ENCODE measurements around the gene DTHD1.

The DTHD1 gene

DNA sequence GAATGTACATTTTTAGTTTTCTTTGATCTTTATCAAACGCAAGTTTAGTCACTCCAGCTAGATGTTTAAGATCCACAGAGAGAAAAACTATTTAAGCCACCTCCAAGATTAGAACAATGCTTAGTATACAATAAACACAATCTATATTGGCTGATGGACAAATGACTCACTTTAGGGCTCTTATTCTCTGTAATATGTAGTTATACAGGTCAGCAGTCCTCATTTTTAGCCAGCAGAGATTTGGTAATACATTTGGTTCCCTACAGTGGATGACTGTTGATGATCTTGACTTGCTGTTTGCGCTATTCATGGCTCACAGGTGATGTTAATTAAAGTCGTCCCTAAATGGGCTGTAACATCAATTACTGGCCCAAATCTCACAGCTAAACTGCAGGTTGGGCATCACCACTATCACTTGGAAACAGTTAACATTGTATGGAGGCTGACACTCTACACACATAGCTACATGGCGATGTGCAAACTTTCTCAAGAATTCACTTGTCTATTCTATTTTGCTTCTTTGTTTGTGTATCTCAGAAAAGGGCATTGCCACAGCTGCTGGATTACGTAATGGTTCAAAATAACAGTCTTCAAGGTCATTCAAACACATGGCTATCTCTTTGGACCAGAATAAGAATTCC is 11.8 kb upstream of the DTHD1 start:
- no peak for DNase-seq (ENCODE audit: low spot score)

DNA sequence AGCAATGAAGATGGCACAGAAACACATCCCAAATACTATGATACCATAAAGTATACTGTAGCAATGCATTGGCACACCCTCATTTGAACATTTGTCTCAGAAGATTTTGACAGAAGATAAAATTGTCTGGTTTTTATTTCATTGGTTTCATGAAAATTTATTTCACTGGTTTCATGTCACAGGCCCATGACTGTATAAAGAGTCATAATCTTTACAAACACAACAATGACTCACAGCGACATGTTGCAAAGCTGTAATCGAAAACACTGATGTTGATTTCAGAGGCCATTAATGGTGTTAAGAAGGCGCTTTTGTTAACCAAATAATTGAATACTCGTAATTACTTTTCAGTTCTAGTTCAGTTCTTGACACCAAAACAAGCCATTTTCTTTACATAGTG is 8.1 kb upstream of the DTHD1 start:
- DNase-seq (ENCODE audit: low spot score) = no peak

DNA sequence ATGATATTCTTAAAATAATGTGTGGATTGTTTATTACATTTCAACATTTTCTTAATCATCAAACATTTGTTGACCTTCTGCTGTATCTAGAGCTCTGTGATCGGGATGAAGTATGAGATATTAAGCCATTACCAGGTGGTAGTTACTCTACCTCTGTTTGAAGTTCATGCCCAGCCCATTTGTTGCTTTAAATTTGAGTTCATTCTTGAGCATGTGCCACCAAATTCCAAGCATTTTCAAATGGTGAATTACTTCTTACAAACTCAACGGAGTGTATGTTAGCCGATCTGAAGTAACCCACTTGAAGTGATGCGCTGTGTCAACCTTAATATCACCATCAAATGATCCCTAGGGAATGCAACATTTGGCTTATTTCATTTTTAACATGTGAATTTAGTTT is 7.3 kb upstream of the DTHD1 start:
- no peak for DNase-seq (ENCODE audit: low spot score)

DNA sequence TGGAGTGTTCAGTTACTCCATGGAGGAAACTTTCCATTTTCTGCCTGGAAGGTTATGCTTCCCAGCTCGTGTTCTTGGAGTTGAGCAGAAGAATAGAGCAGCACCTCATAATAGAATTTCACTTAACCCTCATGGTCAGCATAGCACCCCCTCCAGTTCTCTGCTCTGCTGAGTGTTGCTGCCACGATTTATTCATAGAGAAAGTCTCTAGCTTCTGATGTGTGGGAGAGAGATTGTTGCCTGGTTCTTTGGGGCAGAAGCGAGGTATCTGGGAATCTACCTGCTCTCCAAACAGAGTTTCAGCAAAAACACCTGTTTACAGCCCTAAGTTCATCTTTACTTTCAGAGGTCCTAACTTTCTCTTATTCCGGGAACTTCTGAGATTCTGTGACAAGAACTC is 3.9 kb upstream of the DTHD1 start:
- DNase-seq (ENCODE audit: low spot score) = no peak

DNA sequence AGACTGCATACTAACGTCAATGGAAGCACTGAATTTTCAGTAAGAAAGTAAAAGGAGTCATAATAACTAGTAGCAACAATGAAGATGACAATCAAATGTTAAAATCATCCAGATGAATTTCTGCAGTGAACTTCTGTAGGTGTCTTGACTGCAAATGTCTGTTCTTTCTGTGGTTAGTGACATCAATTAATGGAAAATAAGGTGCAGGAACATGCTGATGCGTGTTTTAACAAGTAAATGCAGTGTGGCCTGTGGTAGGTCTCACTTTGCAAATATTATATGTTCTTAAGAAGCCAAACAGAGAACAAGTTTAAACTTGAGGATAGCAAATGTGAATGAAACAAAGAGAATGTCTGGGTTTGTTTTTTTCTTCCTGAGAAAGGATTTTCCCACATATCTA is 2.6 kb upstream of the DTHD1 start:
- peak; percentile 35 for DNase-seq (ENCODE audit: low spot score)

DNA sequence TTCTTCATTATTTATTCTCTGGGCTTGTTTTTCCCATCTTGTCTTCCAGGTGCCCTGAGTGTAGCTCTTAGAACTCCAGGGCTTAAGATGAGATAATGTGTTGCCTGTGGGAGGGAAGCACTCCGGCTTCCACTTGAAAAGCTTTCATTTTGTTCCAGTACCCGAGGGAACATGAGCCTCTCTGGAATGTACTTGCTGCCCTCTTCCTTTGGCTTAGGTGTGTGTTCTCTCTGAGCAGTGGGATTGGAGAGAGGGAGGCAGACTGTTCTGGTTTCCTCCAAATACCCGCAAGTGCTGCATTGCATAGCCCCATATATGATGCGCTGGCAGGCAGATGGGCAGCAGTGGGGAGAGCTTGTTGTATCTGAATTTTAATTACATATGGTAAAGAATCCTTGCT is 861 bp upstream of the DTHD1 start:
- no peak for DNase-seq (ENCODE audit: low spot score)

DNA sequence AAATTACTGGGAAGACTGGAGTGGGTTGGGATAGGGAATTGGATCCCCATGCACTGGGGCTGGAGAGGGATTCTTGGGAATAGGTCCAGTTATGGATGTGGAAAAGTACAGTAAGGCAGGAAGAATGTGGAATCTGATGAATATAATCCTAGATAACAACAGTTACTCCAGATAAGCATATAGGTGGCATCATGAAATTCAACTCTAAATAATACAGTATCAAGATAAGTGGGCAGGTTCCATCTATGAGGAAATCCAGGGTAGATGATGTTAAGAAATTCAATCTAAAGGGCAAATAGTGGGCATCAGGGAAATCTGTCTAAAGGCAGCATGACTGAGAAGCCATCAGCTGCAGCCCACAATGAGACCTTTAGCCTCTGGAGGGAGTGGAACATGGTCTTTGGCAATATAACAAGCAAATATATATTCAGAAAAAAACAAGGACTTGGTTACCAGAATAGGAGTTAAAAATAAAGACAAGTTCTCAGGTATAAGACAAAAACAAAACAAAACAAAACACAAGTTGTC is 1.2 kb downstream of the DTHD1 start:
- no peak for DNase-seq (ENCODE audit: low spot score)

DNA sequence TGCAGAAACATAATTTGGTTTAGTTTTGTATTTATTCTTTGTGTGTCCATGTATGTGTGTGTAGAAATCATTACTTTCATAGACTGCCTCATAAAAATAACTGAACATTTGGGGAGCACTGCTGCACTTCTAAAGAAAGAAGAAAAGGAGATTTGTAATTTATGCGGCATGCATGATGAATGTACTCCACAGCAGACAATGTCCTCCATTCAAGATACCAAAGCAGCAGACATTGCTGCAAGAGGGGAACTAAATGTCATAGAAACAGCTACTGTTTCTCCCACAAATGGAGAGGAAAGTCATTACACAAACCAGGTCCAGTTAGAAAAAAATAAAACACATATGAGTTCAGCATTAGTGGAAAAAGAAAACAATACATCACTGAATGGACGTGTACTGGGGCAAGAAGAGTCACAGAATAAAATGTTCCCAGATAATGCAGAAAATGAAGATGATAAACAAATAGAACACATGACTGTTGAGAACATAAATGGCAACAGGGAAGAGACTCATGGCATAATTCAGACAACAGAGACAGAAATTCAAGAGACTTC is 2.6 kb downstream of the DTHD1 start:
- no peak for DNase-seq (ENCODE audit: low spot score)

DNA sequence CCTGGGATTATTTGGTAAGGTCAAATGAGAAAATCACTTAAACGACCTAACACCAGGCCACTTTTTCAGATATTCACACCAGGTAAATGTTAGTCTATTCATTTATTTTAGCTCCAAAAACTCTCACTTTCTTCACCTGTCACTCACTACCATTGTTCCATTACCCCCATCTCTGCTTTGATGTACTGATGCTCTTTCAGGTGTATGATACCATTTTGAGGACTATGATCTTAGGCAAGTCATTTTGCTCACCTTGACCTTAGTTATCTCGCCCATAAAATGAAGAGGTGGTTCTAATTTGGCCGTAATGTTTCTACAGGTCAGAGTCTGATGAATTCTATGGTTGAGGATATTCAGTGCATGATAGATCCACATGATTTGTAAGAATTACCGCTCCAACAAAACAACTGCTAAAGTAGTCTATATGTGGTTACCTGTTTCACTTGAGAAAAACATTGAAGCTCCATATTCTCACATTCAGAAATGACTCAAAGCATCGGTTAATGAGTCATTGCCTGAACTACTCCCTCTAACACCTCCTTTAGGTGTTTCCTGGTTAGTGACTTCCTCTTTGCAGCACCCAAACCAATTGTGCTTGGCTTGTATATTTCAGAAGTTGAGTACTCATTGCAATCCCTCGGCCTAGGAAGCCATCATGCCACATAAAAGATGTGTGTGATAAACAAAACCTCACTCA is 4.5 kb downstream of the DTHD1 start:
- DNase-seq (ENCODE audit: low spot score) = peak; percentile 91

DNA sequence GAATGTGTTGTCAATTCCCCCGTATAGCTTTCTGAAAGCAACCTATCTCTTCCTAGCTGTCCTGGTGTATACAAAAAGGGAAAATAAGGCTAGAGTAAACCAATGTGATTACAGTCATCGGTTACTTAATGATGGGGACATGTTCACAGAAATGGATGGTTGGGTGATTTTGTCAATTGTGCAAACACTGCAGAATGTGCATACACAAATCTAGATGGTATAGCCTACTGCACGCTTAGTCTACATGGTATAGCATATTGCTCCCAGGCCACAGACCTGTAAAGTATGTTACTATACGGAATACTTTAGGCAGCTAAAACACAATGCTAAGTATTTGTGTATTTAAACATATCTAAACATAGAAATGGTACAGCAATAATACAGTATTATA is 5.1 kb downstream of the DTHD1 start:
- no peak for DNase-seq (ENCODE audit: low spot score)

DNA sequence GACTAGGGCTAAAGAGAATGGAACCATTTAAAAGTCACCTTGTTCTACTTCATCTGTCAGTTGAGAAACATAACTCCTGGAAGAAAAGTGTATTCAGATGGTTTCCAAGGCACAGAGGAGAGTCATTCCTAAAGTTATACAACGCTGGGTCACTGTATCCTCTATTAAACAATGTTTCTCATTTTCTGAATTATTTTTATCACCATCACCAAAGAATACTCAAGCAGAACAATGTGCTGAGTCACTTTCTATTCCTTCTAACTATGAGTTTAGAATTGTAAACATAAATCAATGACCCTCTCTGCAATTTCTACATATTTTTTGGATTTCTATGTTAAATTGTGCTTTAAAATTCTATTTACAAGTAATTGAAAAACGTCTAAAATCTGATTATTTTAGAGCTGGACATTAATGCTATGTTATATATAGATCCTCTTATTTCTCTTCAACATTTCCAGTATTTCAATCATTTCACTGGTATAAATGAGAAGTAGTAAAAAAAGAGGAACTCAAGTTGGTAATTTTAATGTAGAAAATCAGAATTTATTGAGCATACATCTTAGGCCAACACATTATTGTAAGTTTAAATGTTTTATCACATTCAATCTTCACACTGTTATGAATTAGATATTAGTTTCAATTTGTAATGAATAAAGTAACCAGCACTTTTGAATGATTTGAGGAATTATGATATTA is 7.5 kb downstream of the DTHD1 start:
- DNase-seq (ENCODE audit: low spot score) = no peak

DNA sequence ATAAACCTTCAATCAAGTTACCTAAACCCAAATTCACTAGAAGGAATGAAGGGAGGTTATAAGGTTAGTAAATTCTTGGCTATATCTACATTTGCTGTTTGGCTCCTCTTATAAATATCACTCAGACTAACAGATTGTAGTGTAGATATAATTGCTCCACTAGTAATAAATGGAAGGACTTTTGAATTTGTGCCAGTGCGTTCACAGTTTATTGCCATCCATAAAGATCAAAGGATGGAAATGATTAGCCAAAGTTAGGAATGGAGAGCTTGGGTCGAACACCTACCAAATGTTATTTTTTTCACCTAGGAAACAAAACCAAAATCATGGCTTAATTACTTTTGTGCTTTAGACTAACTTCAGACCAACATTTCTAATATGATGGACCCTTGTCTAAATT is 9.2 kb downstream of the DTHD1 start:
- DNase-seq (ENCODE audit: low spot score) = no peak

DNA sequence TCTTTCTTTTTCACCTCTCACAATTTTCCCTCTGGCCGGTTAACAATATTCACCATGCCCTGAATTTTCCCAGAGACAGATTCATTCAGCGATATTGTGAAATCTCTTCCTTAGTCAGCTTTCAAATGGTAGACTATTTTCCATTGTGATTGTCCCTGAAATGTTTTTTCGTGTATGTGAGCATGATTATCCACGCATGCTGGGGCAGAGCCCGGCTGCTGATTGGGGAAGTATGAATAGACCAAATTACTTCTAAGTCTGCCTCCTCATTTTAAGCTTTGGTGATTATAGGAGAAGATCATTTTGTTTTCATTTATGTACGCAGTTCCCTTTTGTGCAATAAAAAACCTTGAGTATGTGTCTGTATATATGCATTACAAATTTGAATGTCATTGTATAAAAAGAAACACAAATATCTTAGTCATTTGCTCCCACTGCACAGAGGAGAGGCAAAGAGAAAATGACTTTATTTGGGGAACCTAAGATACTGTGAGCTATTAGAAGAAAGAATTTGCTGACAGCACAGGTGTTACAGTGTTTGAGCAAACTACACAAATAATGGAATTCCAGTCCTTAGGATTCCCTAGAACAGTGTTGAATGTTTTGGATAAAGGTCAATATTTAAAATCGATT is 11.3 kb downstream of the DTHD1 start:
- no peak for DNase-seq (ENCODE audit: low spot score)

DNA sequence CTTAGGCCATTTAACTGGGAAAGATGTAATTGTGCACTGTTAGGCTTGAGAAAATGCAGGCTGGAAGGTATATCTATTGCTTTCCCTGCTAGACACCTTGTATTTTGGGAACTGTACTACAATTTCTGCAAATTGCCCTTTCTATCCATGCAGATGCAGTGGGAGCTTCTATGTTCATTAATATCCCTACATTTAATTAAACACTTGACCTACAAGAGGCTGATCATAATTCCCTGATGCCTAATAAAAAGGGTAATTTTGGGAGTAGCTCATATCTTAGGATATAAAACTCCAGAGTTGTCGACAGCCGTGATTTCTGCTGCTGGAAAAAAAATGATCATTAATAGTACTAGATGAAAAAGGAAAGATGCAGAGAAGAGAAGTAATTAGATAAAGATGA is 19.7 kb downstream of the DTHD1 start:
- DNase-seq (ENCODE audit: low spot score) = no peak

DNA sequence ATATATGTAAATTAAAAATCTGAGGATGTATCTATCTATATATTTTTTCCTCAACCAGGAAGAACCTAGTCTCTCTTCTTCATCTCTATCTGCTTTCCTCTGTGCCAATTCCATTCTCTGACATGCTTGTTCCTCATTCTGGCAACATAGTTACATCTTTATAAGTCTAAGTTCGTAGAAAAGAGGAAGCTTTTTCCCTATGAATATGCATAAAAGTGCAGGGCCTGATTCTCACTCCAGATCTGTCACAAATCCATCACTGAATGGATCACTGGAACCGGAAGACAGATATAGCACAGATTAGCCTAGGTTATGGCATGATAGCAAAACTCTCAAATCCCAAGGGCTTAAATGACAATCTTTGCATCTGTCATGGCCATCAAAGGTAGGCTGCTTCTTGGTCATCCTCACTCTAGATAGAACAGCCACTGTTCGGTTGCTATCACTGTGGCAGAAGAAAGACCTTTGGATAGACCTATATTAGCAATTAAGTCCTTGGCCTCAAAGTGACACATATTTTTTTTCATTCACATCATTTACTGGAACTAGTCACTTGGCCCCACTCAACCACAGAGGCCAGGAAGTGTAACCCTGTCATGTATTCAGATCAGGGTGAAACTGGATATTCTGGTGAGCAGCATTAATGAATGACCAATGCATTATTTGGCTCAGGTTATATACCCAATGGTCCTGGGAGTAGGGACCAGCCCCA is 22.2 kb downstream of the DTHD1 start:
- no peak for DNase-seq (ENCODE audit: low spot score)

DNA sequence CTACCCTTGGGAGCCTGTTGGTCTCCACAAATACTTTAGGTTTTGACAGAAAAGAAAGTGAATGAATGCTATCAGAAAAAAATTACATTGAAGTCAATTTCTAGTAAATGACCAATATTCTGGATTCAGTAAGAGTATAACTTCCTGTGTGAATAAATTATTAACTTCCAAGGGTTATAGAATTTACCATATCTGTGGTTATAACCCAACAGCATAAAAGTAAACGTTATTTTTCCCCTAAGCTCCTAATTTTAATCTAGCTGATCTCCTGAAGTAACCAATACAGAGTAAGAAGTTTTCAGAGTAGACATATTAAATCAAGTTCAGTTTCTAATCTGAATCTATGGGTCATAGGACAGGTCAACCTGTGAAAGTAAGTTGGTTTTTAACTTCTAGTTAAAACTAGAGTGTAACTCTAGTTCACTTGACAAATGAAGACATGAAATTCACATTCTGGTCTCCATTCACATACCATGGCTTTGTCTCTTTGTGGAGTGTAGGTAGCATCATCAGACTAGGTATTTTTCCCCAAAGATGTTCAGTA is 22.8 kb downstream of the DTHD1 start:
- DNase-seq (ENCODE audit: low spot score) = no peak

DNA sequence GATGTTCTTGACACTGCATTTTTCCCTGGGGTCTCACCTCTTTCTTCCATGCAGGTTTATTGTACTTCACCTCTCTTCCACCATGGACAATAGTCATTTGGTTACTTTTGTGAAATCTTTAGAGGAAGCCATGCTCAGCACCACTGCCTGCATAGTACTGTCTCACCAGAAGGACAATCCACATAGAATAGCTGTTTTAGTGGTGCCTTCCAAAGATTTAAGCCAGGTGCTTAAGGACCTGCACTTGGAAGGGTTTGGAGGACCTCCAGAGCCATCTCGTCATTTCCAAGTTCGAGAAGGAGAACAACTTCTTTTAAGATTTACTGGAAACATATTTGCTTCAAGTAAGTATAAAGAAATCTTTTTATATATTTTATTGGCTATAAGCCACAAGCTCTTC is 26.7 kb downstream of the DTHD1 start:
- no peak for DNase-seq (ENCODE audit: low spot score)

DNA sequence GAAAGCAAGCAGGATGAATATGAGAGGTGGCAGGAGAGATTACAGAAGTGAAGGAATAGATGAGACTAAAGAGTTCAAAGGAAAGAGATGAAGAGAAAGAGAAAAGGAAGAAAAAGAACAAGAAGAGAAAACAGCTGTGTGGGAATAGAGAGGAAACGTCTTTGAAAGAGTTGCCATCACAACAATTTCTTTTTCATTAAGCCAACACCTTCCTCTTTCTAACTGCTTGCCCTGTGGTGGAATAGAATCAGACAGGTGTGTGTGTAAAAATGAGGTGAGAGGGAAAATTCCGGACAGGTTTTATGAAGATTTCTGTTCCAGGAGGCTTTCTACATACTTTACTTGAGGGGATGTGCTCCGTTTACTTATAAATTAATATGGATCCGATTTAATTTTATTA is 28.8 kb downstream of the DTHD1 start:
- no peak for DNase-seq (ENCODE audit: low spot score)

DNA sequence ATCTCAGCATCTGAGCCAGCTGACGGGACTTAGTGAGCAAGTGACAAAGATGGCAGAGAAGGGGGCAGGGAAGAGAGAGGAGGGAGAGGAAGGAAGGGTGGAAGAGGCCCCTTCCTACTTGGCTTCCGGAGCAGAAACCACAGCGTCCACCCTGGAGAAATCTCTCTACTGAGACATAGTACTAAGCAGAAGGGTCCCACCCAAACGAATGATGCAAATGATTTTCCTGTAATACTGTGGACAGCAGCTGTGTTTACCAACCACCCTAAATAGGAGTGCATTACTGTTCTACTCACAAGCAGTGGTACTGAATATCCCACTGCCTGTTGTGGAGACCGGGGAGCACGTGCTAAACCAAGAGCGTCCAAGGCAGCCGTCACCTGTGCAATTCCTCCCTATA is 29.4 kb downstream of the DTHD1 start:
- peak; percentile 15 for DNase-seq (ENCODE audit: low spot score)

DNA sequence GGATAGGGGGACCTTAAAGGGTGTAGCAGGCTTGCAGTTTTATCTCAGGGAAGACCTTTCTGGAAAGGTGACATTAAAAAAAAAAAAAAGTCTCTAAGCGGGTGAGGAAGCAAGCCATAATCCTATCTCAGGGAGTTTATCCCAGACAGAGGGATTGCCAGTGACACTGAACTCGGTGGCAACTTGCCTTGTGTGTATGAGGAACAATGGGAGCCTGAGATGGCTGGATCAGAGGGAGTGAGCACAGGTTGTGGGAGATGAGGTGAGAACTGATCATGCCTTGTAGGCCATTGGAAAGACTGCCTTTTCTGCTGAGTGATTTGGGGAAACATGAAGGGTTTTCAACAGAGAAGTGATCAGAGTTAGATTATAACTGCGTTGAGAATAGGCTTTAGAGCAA is 31.1 kb downstream of the DTHD1 start:
- no peak for DNase-seq (ENCODE audit: low spot score)

DNA sequence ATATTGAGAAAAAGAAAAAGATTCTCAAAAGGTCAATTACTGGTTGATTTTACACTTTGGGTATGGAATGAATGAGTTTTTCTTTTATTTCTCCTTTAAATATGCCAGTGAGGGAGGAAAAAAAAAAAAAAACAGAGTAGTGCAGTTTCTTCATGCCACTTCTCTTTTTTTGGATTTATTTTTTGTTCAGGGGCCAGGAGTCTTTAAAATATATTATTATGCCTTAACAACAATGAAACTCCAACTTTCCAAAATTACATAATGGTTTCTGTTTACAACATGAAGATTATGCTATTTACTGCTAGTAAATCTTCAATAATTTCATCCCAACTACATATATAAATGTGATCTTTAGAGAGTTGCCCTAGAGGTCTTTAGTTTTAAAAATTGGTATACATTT is 31.9 kb downstream of the DTHD1 start:
- DNase-seq (ENCODE audit: low spot score) = no peak

DNA sequence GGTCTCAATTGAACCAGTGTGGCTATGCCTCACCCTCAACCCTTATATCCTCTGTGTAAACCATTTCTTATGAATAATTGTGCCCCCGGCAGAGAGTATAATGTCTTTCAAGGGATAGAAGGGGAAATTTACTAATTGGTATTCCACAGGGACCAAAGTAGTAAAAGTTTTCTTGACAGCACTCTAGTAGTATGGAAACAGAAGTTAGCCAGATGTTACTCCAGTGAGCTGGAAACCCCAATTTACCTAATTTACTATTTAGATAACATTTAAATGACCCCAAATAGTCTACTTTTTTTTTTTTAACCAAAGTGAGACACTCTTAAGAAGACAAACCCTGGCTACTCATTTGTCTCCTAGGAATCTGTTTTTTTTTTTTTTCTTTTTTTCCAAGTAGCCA is 32.3 kb downstream of the DTHD1 start:
- DNase-seq (ENCODE audit: low spot score) = no peak
